ENCODE results near the gene SLC35F5. TPM values are rescaled to one million over a fixed set of nuclear protein-coding genes. Genes with fewer than 3 reads are reported as not detected.

The SLC35F5 gene
- total and polyA plus RNA-seq, 10 of the 15 experiments (the other 5 are each of a cell fraction or from before 2014, with no cell fraction given) = 1.8 to 31.3 (median 16.5) TPM

GRCh38 chr2:113791697-113792590 lies 35.5 kb upstream of the SLC35F5 start (continued):
- no peak for TF ChIP-seq E4F1 (IDR thresholded peaks at IDR 0.05; ENCODE audit: borderline replicate concordance, partially characterized antibody)
- TF ChIP-seq, protein P1, sequence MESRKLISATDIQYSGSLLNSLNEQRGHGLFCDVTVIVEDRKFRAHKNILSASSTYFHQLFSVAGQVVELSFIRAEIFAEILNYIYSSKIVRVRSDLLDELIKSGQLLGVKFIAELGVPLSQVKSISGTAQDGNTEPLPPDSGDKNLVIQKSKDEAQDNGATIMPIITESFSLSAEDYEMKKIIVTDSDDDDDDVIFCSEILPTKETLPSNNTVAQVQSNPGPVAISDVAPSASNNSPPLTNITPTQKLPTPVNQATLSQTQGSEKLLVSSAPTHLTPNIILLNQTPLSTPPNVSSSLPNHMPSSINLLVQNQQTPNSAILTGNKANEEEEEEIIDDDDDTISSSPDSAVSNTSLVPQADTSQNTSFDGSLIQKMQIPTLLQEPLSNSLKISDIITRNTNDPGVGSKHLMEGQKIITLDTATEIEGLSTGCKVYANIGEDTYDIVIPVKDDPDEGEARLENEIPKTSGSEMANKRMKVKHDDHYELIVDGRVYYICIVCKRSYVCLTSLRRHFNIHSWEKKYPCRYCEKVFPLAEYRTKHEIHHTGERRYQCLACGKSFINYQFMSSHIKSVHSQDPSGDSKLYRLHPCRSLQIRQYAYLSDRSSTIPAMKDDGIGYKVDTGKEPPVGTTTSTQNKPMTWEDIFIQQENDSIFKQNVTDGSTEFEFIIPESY (IDR thresholded peaks at IDR 0.05) = no peak
- TF ChIP-seq TCF7 (IDR thresholded peaks at IDR 0.05; ENCODE audit: borderline replicate concordance) = no peak
- TF ChIP-seq HDAC2 (IDR thresholded peaks at IDR 0.05) = no peak
- TF ChIP-seq EGR1 (IDR thresholded peaks at IDR 0.05; ENCODE audit: borderline replicate concordance in 1 of 2, low read depth in 2 of 2, low read length in 2 of 2) = no peak
- no peak for TF ChIP-seq CHD4 (IDR thresholded peaks at IDR 0.05)
- TF ChIP-seq BRCA1 (IDR thresholded peaks at IDR 0.05; ENCODE audit: low read depth, low read length) = no peak
- TF ChIP-seq SREBF2 (IDR thresholded peaks at IDR 0.05; ENCODE audit: low read length) = no peak
- no peak for TF ChIP-seq MYB (IDR thresholded peaks at IDR 0.05; ENCODE audit: borderline replicate concordance, low read depth, low read length)
- no peak for TF ChIP-seq ZNF687 (IDR thresholded peaks at IDR 0.05)
- TF ChIP-seq ZBED1 (IDR thresholded peaks at IDR 0.05; ENCODE audit: borderline replicate concordance) = no peak
- TF ChIP-seq, protein P2, sequence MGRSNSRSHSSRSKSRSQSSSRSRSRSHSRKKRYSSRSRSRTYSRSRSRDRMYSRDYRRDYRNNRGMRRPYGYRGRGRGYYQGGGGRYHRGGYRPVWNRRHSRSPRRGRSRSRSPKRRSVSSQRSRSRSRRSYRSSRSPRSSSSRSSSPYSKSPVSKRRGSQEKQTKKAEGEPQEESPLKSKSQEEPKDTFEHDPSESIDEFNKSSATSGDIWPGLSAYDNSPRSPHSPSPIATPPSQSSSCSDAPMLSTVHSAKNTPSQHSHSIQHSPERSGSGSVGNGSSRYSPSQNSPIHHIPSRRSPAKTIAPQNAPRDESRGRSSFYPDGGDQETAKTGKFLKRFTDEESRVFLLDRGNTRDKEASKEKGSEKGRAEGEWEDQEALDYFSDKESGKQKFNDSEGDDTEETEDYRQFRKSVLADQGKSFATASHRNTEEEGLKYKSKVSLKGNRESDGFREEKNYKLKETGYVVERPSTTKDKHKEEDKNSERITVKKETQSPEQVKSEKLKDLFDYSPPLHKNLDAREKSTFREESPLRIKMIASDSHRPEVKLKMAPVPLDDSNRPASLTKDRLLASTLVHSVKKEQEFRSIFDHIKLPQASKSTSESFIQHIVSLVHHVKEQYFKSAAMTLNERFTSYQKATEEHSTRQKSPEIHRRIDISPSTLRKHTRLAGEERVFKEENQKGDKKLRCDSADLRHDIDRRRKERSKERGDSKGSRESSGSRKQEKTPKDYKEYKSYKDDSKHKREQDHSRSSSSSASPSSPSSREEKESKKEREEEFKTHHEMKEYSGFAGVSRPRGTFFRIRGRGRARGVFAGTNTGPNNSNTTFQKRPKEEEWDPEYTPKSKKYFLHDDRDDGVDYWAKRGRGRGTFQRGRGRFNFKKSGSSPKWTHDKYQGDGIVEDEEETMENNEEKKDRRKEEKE (IDR thresholded peaks at IDR 0.05) = no peak
- TF ChIP-seq POLR2AphosphoS5 (IDR thresholded peaks at IDR 0.05; ENCODE audit: low read length) = no peak
- no peak for TF ChIP-seq NR2F1 (conservative IDR thresholded peaks at IDR 0.05)
- TF ChIP-seq JUND (IDR thresholded peaks at IDR 0.05; ENCODE audit: low read depth, low read length) = no peak
- no peak for TF ChIP-seq TCF12 (IDR thresholded peaks at IDR 0.05; ENCODE audit: low read depth, low read length)
- TF ChIP-seq USF1 (IDR thresholded peaks at IDR 0.05; ENCODE audit: borderline replicate concordance, extremely low read length, insufficient read depth, low read depth, low read length) = no peak

Measured in GM12878 (cell line).